Motor neuron (in vitro differentiated cells): ENCODE data around the gene TMEM132D. TPM values are rescaled to one million over a fixed set of nuclear protein-coding genes. Genes with fewer than 3 reads are reported as not detected.

Experiments
- ATAC-seq, 8 experiments: fragments of 200-7000 bp; cut with Tn5 transposase; replicated peaks in 6 of 8; 2 replicates each; pipeline ENCODE4 v1.8.0; 2021; ENCODE audit warnings: mild to moderate bottlenecking in 8 of 8, moderate library complexity in 8 of 8
- H3K27ac ChIP-seq, 2 donors: fragments of 250-450 bp; sonication (Bioruptor Pico); 2 replicates each; pipeline ENCODE4 v1.9.0; 2021; ENCODE audit warnings: antibody characterized with exemption in 2 of 2, mild to moderate bottlenecking in 2 of 2, moderate library complexity in 1 of 2
- H3K4me1 ChIP-seq, 2 donors: fragments of 250-450 bp; sonication (Bioruptor Pico); replicated peaks in 1 of 2; 2 replicates each; pipeline ENCODE4 v1.6.1; 2021; ENCODE audit warnings: antibody characterized with exemption in 2 of 2, mild to moderate bottlenecking in 2 of 2, moderate library complexity in 1 of 2
- H3K4me3 ChIP-seq, 5 donors: fragments of 250-450 bp; sonication (Bioruptor Pico); 2 replicates each; pipeline ENCODE4 v1.9.0; 2021; ENCODE audit warnings: antibody characterized with exemption in 5 of 5, mild to moderate bottlenecking in 5 of 5, moderate library complexity in 4 of 5
- WGBS, 10 experiments: fragments of 450-650 bp; shearing (Covaris generic); methylation state at CpG; one replicate each; pipeline ENCODE4 v1.0.0; 2022; 5-methylcytosine and 5-hydroxymethylcytosine counted together
- in situ Hi-C, 9 experiments: fragments of 400-800 bp; cut with MboI; loops; one replicate each; pipeline ENCODE4 v1.15.0; 2021; ENCODE audit warnings: low sequenced_read_pairs in 9 of 9, low pct_unique_long_range_greater_than_20kb in 2 of 9; ENCODE audit not compliant: unreplicated experiment in 9 of 9
- total RNA-seq, 8 experiments: library from RNA; unstranded; fragments of 300-600 nt; gene quantifications; 2 replicates each; pipeline versions ENCODE4 v1.2.3 to v1.2.4, GENCODE V29; 2022

Gene TMEM132D
- total RNA-seq, 8 experiments from 2014 or later = 0.17 to 5.7 (median 1.5) TPM; not detected in 1

DNA sequence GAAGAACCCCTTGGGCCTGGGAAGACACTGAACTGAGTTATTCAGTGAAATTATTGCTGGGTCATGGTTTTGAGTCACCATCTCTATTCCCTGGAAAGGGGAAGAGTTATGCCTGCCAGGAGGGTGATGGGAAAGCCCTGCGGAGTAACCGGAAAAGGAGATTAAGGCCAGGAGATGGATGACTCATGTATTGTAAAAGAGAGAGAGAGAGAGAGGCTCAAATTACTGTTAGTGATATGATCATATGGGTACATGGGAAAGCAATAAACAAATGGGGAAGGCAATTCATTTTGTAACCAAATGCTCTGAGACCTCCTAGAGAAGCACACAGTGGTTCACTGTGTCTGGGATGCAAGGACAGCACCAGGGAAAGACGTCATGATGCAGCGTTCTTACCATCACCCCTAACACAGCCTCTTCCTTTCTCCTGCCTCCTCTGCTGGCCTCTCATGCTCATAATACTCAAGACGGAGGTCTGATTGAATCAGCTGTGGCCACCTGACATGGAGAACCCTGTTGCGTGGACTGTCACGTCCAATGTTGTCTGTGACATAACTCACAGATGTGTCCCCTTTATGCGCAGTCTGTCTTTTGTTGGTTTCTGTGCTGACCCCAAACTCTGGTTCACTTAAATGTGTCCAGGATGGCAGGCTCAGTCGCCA lies 243.7 kb downstream of the TMEM132D start:
- Histone ChIP-seq H3K4me1 (no peaks in the 10 kb centered on the region), H3K27ac (no peak overlapping the region), H3K4me3 (no peak overlapping the region)
- WGBS, 10 experiments = 0 to 89% (median 44%) methylated on average over 1 to 7 of the region's 9 CpGs; no CpG with 5 or more reads in 1 of the 10 experiments
- peak in 5 of 8 experiments; percentile 50 to 92 (median 72) for ATAC-seq
- in situ Hi-C loops = no loop called here

DNA sequence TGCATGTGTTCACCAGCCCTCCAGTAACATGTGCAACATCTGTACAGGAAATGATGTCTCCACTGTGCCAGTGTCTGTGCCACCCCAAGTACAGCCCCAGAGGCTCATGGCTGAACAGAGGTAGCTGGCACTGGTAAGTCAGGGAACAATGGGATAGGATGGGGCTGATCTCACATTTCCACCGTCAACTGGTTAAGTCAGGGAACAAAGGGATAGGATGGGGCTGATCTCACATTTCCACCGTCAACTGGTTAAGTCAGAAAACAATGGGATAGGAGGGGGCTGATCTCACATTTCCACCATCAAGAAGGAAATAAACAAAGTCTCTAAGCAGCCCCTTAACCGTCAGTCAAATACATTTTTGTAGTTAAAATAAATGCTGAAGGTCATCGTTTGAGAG lies 246.6 kb downstream of the TMEM132D start:
- H3K27ac ChIP-seq = no peak overlapping the region
- in situ Hi-C loops = no loop called here
- no peak overlapping the region for H3K4me3 ChIP-seq
- 0 to 55% (median 36%) methylated on average over 1 to 4 of the region's 4 CpGs; no CpG with 5 or more reads in 1 of the 10 experiments for WGBS, 10 experiments
- H3K4me1 ChIP-seq = no peaks in the 10 kb centered on the region
- ATAC-seq = peak in 2 of 8 experiments; percentile 33 to 36

GRCh38 chr12:129651951-129652350 lies 251.9 kb downstream of the TMEM132D start:
- WGBS, 10 experiments = 4 to 87% (median 36%) methylated on average over 2 to 6 of the region's 6 CpGs; no CpG with 5 or more reads in 1 of the 10 experiments
- in situ Hi-C loops = no loop called here
- Histone ChIP-seq H3K27ac (no peak overlapping the region), H3K4me1 (no peaks in the 10 kb centered on the region), H3K4me3 (no peak overlapping the region)
- peak in 2 of 8 experiments; percentile 23 to 25 for ATAC-seq

DNA sequence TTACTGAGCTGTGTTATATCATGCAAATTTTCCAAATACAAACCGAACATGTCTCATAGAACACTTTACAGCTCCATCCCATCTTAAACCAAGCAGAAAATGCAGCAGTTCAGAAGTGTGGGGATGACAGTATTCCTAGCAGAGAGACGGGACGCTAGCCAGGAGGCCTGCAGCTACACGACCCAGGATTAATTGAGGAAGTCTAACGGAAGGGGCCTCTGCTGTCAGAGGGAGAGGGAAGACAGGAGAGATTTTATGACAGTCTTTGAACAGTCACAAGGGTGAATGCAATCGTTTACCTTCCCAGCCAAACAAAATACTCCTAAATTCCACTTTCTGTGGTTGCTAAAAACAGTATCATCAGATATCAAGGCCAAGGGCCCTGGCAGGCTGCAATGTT lies 261.9 kb downstream of the TMEM132D start:
- in situ Hi-C loops = no loop called here
- Histone ChIP-seq H3K4me3 (no peak overlapping the region), H3K27ac (no peak overlapping the region), H3K4me1 (no peaks in the 10 kb centered on the region)
- WGBS, 10 experiments = 15 to 60% (median 29%) methylated on average over 2 to 6 of the region's 6 CpGs; no CpG with 5 or more reads in 2 of the 10 experiments
- peak in 3 of 8 experiments; percentile 18 to 31 (median 26) for ATAC-seq

- H3K4me1 ChIP-seq = no peaks in the 10 kb centered on the region
- peak in 2 of 8 experiments; percentile 7 to 21 for ATAC-seq
- H3K27ac ChIP-seq = no peak overlapping the region
- WGBS, 10 experiments = 6 to 62% (median 20%) methylated on average over 1 to 5 of the region's 6 CpGs; no CpG with 5 or more reads in 3 of the 10 experiments
- in situ Hi-C loops = no loop called here
- H3K4me3 ChIP-seq = no peak overlapping the region
Measured at GRCh38 chr12:129635021-129635685, 268.7 kb downstream of the TMEM132D start.

DNA sequence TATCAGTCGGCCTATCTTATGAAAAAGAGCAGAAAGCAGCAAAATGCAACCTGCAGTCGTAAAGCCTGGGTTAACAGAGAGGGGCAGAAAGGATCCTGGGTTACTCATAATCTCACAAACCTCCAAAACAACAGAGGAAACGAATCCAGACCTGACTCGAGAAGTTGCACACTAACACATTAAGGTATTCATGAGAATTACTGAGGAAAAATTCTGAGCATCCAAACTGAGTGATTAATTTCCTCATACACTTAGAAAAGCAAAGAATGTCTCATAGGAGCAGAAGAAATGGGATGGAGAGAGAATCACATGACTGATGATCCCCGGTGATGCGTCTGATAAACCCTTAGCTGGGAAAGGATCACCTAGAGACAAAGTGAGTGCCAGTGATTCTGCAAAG lies 272.5 kb downstream of the TMEM132D start:
- Histone ChIP-seq H3K27ac (no peak overlapping the region), H3K4me1 (no peaks in the 10 kb centered on the region), H3K4me3 (no peak overlapping the region)
- no peak for ATAC-seq
- in situ Hi-C loops = no loop called here
- 0 to 90% (median 22%) methylated on average over 1 to 6 of the region's 6 CpGs; no CpG with 5 or more reads in 2 of the 10 experiments for WGBS, 10 experiments

- H3K27ac ChIP-seq = no peak overlapping the region
- H3K4me3 ChIP-seq = no peak overlapping the region
- WGBS, 10 experiments = 40 to 100% (median 44%) methylated on average over 1 of the region's 1 CpG; no CpG with 5 or more reads in 5 of the 10 experiments
- ATAC-seq = no peak
- H3K4me1 ChIP-seq = no peaks in the 10 kb centered on the region
- in situ Hi-C loops = no loop called here
Measured at GRCh38 chr12:129629901-129630300, 273.9 kb downstream of the TMEM132D start.

DNA sequence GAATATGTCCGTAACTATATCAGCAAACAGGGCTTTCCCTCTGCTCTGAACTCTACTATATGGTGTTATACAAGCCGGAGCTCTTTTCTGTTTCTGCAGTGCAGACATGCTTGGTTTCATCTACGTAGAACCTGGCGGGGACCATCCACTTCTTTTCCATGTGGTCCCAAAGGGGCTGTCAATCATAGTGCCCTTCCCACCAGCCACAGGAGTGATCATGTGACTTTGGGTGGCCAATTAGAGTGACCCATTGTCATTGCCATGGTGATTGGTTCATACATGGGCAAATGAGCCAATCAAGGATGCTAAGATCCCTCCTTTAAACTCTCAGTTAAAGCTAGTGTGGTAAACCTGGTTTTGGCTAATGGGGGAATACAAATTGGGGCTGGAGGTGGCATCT lies 281.3 kb downstream of the TMEM132D start:
- in situ Hi-C loops = no loop called here
- Histone ChIP-seq H3K27ac (no peak overlapping the region), H3K4me1 (no peaks in the 10 kb centered on the region), H3K4me3 (no peak overlapping the region)
- 54 to 100% (median 60%) methylated on average over 1 to 4 of the region's 4 CpGs; no CpG with 5 or more reads in 4 of the 10 experiments for WGBS, 10 experiments
- ATAC-seq = no peak

DNA sequence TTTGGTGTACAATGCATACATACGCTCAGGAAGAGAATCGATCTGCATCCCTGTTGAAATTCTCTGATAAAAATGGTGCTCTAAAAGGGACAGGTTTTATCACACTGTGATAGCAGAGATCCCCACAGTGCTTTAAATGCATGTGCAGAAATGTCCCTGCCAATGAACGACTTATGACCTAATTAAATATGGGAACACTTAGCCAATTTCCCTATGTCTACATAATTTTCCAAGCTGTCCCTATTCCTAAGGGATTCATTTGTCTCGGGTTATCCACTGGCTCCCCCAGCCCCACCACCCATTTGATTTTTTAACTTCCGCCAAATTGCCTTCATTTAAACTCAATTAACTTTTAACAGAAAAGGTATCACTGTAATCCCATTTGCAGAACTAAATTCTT lies 284.6 kb downstream of the TMEM132D start:
- 0 to 100% (median 60%) methylated on average over 1 to 5 of the region's 5 CpGs; no CpG with 5 or more reads in 1 of the 10 experiments for WGBS, 10 experiments
- H3K27ac ChIP-seq = no peak overlapping the region
- H3K4me3 ChIP-seq = no peak overlapping the region
- in situ Hi-C loops = no loop called here
- no peaks in the 10 kb centered on the region for H3K4me1 ChIP-seq
- no peak for ATAC-seq

DNA sequence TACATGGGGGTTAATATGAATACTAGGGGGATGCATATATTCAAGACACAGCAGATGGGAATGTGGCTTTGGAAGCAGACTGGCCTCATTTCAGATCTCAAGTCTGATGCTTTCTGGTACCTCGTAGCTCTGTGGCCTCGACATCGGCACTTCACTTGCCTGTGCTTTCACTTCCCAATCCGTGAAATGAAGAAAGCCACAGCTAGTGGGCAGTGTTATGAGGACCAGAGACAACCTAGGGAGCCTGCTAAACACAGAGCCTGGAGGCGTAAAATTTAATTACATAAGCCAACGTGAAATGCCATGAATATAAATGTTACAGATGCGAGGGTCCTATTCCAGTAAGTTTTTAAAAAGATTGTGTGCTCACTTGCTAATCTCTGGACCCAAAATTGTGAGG lies 286.0 kb downstream of the TMEM132D start:
- ATAC-seq = peak in 2 of 8 experiments; percentile 8 to 67
- in situ Hi-C loops = no loop called here
- H3K4me1 ChIP-seq = no peaks in the 10 kb centered on the region
- 18 to 94% (median 40%) methylated on average over 1 to 7 of the region's 7 CpGs; no CpG with 5 or more reads in 1 of the 10 experiments for whole genome bisulfite sequencing, 10 experiments
- no peak overlapping the region for H3K27ac ChIP-seq
- H3K4me3 ChIP-seq = no peak overlapping the region

DNA sequence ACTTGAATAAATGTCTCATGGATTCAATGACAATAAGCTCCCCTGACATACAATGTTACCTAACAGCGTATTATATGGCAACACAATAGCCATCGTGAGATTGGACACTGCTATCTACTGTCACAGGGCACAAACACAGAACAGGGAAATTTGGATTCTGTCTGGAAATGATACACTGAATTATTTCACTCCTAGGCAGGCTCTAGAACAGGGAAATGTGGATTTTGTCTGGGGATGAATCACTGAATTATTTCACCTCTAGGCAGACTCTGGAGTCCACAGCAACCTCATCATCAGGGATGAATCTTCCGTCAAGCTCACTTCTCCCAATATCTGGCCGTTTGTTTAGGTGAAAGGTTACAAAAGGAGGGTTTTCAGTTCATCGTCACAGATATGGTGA lies 288.8 kb downstream of the TMEM132D start:
- peak in 2 of 8 experiments; percentile 6 to 11 for ATAC-seq
- 0 to 91% (median 50%) methylated on average over 1 to 4 of the region's 5 CpGs; no CpG with 5 or more reads in 2 of the 10 experiments for WGBS, 10 experiments
- H3K27ac ChIP-seq = no peak overlapping the region
- in situ Hi-C loops = no loop called here
- no peak overlapping the region for H3K4me3 ChIP-seq
- no peaks in the 10 kb centered on the region for H3K4me1 ChIP-seq

- no peak overlapping the region for H3K4me3 ChIP-seq
- no peaks in the 10 kb centered on the region for H3K4me1 ChIP-seq
- no peak overlapping the region for H3K27ac ChIP-seq
- ATAC-seq = peak in 4 of 8 experiments; percentile 52 to 70 (median 60)
- in situ Hi-C loops = no loop called here
- WGBS, 10 experiments = 10 to 83% (median 43%) methylated on average over 1 to 9 of the region's 9 CpGs; no CpG with 5 or more reads in 2 of the 10 experiments
Measured at GRCh38 chr12:129614221-129614885, 289.5 kb downstream of the TMEM132D start.

GRCh38 chr12:129613314-129613713 lies 290.5 kb downstream of the TMEM132D start:
- peak in 4 of 8 experiments; percentile 46 to 77 (median 68) for ATAC-seq
- in situ Hi-C loops = no loop called here
- 39 to 83% (median 40%) methylated on average over 1 to 4 of the region's 9 CpGs; no CpG with 5 or more reads in 3 of the 10 experiments for WGBS, 10 experiments

More at GRCh38 chr12:129613314-129613713, 290.5 kb downstream of the TMEM132D start:
- Histone ChIP-seq H3K4me3 (no peak overlapping the region), H3K4me1 (no peaks in the 10 kb centered on the region), H3K27ac (no peak overlapping the region)
